Activated CD8-positive, alpha-beta memory T cell treated with anti-CD3 and anti-CD28 coated beads, Interleukin-2, amount 50 U/mL, for 48 hours (primary cell): Measurements from ENCODE around the gene CFAP221.

Source experiments
- DNase-seq: peaks from one replicate; pipeline ENCODE4 v3.0.0-alpha.2; 2020

Gene CFAP221

GRCh38 chr2:119537792-119538191 lies 6.5 kb upstream of the CFAP221 start:
- DNase-seq: no peak

DNA sequence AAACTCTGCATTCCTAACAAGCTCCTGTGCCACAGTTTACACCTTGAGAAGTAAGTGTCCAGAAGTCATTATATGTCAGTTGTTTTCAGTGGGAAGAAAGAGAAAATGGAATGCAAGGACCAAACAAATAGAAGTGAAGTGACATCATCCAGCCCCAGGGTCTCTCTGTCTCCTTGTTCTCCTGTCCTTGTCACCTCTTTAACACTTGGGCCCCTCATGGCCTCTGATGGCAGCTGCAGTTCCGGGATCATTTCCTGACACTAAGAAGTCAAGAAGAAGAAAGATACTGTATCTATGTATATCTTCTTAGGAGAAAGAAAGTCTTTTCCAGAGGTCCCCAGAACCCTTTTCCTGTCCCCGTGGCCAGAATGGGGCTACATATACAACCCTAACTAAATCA lies 2.8 kb upstream of the CFAP221 start:
- DNase-seq: no peak

GRCh38 chr2:119544939-119545475 lies 758 bp downstream of the CFAP221 start:
- no peak for DNase-seq

GRCh38 chr2:119545754-119546446 lies 1.7 kb downstream of the CFAP221 start:
- DNase-seq: no peak

GRCh38 chr2:119546447-119546767 lies 2.2 kb downstream of the CFAP221 start:
- no peak for DNase-seq

DNA sequence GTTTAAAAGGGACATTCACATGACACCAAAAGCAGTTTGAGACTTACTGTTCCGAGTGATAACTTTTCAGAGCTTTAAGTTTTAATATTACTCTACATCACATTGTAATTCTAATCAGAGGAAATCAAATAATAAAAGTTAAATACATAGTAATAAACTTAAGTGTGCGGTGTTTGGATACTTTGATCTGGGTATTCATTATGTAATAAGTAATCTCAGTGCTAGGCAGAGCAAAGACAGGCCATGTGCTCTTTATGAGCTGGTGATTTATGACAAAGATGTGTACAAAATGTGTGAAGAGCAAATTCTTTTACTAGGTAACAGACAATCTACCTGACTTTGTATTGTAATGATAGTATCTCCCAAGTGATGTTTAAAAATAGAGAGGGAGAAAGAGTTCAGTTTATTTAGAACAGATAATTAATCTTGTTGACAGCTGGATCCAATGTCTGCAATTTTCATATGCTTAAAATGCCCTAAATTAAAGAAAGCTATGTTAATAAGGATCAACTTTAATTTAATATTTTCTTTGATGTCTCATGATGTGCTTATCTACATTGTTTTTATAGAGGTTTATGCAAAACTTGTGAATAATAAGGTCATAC lies 4.4 kb downstream of the CFAP221 start:
- DNase-seq: no peak

- no peak for DNase-seq
Observed at GRCh38 chr2:119549241-119549640, 5.0 kb downstream of the CFAP221 start.

- DNase-seq: no peak
Observed at GRCh38 chr2:119550346-119550745, 6.1 kb downstream of the CFAP221 start.

DNA sequence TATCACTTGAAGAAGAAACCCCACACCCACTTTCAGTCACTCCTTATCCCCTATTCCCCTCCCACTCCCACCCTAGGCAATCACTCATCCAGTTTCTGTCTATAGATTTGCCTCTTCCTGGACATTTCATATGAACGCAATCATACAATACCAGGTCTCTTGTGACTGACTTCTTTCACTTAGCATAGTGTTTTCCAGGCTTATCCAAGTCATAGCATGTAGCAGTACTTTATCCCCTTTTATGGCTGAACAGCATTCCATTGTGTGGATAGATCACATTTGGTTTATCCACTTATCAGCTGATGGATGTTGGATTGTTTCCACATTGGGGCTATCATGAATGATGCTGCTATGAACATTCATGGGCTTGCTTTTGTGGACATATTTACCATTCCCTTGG lies 6.6 kb downstream of the CFAP221 start:
- DNase-seq: no peak

- DNase-seq: no peak
Observed at GRCh38 chr2:119552902-119553301, 8.7 kb downstream of the CFAP221 start.

DNA sequence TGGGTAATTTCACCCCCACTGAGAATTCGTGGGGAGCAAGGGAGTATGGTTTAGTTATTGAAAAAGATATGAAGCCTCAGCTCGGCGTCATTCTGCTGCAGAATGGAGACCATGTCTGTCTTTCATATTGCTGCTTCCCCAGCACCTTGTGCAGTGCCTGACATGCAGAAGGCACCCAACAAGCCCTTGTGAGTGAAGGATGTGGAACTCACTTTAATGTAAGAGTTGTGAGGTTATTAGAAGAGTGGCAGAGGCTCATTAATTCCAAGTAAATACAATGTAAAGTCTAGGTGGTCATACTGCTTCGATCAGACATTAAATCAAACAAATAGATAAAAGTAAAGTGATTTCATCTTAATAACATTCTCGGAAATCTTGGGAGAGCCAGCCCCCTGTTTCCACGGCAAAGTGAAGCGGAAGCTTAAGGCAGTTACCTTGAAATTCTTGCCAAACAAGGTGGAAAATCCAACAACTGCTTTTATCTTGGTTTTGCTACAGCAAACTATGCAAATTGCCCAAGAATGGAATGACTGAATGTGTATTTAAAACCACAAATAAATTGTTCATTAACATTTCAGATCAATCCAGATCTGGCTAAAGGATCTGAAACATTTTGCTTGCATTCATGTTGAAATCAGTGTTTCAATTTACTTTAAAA lies 9.6 kb downstream of the CFAP221 start:
- DNase-seq: no peak

DNA sequence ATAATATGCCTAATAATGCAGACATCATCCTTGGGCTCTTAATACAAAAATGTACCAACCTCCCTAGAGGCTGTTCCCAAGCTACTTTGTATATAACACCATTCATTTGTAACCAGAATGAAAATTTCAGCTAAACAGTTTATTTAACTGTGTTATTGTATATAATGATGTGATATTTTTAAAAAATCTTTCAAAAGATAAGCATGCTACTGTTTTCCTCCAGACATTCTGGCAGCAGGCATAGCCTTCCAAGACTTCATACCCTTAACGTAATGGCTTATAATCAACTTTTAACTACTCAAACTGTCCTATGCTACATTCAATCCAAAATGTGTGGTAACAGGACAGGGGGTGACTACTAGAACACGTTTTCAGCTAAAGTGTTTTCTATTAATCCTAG lies 21.2 kb downstream of the CFAP221 start:
- DNase-seq: no peak

DNA sequence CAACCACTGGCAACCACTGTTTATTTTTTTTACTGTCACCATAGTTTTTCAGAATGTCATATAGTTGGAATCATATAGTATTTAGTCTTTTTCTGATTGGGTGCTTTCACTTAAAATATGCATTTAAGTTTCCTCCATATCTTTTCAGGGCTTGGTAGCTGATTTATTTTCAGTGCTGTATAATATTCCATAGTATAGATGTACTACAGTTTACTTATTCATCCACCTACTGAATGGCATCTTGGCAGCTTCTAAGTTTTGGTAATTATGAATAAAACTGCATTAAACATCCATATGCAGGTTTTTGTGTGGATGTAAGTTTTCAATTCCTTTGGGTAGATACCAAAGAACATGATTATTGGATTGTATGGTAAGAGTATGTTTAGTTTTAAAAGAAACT lies 23.0 kb downstream of the CFAP221 start:
- no peak for DNase-seq

GRCh38 chr2:119574108-119574815 lies 30.0 kb downstream of the CFAP221 start:
- DNase-seq: no peak

GRCh38 chr2:119574864-119575263 lies 30.6 kb downstream of the CFAP221 start:
- DNase-seq: no peak

DNA sequence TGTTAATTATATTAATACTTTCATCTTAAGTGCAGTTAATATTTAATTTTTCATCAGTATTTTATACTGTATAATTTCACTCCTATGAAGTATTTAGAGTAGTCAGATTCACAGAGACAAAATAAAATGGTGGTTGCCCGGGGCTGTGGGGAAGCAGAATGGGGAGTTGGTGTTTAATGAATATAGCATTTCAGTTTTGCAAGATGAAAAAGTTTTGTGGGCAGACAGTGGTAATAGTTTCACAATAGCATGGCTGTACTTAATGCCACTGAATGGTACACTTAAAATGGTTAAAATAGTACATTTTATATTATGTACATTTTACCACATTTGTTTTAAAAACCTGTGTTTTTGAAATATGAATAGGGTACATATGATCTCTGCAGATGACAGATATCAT lies 31.2 kb downstream of the CFAP221 start:
- DNase-seq: no peak

DNA sequence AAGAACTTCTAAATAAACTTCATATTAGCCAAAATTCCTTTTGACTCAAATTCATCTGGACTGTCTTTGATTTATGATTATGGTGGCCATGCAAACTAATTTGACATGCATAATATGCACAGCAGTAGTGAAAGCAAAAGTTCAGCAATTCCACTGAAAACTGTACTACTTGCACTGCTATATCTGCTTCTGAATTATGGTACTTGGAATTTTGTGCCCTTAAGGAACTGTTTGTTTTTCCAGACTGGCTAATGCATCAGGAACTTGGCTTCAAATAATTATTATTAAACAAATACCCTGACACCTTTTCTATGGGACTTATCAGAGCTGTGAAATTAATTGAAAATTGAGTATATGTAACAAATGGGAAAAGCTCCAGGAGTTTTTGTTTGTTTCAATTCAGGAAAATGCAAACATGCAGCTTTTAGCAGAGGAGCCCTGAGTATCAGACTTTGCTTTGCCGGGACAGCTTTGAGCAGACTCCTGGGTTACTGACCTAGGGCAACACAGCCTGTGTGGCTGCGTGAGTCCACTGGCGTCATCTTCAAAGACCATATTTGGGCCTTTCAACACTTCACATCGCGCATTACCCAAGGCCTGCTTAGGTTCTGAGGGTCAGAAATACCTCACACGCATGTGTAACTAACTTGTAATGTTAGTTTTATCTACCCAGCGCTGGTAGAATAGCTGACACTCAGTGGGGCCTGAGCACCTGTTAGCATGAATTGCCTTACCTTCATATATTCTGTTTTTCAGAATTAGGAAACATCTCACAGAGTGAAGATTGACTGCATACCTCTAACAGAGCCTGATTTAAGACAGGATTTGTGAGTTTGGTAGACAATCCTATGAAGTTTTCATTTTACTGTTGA lies 35.4 kb downstream of the CFAP221 start:
- DNase-seq: no peak

DNA sequence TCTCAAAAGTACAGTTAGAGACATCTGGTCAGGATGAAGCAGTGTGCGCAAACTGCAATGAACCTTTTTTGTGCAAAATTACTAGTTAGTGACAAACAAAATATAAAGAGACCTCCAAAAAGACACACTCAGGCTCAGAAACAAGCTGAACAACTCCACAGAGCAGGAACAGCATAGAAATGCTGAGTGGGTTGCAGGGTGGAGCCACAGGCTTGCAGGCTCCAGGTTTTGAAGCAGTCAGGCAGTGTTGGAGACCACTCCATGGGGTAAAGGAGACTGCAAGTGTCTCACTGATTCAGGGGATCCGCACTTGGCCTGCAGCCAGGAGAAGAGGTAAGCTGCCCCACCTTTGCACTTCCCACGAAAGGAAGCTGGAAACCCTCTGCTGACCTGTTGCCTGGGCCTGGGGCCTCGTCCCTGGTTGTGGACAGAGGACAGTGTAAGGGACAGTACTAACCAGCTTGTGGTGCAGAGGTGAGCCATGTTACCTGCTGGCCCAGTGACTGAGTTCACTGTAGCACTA lies 36.4 kb downstream of the CFAP221 start:
- no peak for DNase-seq

DNA sequence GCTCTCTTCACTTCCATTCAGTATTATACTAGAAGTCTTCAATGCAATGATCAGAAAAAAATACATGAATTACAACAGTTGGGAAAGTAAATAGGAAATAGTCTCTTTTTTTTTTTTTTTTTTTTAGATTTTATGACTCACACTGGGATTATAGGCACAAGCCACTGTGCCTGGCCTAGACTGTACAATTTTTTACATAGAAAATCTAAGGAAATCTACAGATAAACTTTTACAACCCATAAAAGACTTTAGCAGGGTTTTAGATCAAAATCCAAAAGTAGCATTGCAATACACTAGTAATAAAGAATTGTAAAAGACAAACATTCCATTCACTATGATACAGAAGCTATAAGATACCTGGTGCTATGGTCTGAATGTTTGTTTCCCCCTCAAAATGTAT lies 39.0 kb downstream of the CFAP221 start:
- DNase-seq: no peak

DNA sequence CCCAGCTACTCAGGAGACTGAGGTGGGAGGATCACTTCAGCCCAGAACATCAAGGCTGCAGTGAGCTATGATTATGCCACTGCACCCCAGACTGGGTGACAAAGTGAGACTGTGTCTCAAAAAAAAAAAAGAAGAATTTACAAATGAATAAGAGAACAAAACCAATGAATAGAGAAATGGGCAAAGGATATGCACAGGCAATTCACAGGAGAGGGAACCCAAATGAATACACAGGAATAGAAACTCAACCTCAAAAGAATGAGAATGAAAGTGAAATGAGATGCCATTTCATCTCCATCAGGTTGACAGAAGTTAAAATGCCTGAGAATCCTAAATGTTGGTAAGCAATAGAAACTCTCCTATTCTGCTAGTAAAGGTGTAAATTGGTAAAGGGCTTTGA lies 40.2 kb downstream of the CFAP221 start:
- no peak for DNase-seq

DNA sequence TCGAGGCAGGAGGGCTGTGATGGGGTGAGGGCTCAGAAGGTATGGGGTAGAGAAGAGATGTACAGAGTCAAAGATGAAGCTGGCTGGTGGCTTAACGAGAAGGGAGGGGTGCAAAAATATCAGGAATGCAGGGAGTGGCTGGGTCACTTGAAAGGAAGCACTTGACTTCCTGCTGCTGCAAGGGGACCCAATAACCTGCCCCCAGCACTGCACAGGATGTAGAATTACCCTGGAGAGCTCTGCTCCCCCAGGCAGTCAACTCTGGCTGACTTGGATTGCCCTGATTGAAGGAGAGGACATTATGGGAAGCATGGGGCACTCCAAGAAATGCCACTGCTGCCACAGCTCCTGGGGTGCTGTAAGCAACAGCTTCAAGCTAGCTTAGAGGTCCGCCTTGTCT lies 41.8 kb downstream of the CFAP221 start:
- DNase-seq: no peak

DNA sequence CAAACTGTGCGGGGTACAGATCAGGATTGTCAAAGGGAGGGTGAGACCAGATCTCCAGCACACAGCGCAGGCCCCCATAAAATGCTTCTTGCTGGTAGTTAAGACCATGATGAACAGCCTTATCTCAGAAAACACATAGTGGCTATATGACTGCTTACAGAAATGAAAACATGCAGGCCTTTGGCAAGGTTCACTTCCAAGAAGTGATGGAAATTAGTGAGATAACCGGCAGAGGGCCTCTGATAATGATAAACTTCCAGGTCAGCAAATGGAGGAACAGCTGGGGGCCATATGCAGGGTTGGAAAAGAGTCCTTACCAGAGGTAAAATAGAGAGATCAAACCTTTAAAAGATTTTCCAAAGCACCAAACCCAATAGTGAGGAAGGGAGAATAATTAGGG lies 46.6 kb downstream of the CFAP221 start:
- no peak for DNase-seq
